Ovary (tissue), 3 donors: Measurements from ENCODE around the gene EIF1AY.

Experiments
- POLR2A ChIP-seq: fragments of 450-650 bp; IDR thresholded peaks from one replicate; pipeline ENCODE4 v1.6.1; 2017; ENCODE audit warnings: antibody characterized with exemption, mild to moderate bottlenecking, moderate library complexity
- TF ChIP-seq, protein P1 (sequence below), 3 donors: fragments of 450-650 bp in 2 of 3; fragments of 200-600 bp in 1 of 3; IDR thresholded peaks; one replicate each; pipeline versions ENCODE4 v1.5.1 to v1.8.0; 2016 to 2022; ENCODE audit warnings: antibody characterized with exemption in 3 of 3, mild to moderate bottlenecking in 1 of 3
- donor health status: DM: no; HTN: no; CAD: no.

DNA sequence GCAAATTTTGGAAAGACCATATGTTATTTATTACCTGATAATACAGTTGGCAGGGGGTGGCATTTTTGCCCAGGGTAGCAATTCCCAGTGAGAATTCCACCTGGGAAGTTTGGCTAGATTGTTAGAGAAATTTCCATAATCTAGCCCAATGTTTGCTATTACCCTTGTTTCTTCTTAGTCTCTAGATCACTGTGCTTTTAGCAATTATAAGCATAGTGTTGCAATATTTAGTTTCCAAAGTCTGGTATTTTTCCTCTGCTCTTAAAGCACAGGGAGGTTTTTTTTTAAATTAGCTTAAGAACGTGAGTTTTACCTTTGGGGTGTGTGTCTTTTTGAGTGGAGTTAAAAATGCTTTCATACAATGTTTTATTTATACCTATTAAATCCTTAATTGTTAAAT, 26.3 kb upstream of the EIF1AY start:
- TF ChIP-seq, protein P1, sequence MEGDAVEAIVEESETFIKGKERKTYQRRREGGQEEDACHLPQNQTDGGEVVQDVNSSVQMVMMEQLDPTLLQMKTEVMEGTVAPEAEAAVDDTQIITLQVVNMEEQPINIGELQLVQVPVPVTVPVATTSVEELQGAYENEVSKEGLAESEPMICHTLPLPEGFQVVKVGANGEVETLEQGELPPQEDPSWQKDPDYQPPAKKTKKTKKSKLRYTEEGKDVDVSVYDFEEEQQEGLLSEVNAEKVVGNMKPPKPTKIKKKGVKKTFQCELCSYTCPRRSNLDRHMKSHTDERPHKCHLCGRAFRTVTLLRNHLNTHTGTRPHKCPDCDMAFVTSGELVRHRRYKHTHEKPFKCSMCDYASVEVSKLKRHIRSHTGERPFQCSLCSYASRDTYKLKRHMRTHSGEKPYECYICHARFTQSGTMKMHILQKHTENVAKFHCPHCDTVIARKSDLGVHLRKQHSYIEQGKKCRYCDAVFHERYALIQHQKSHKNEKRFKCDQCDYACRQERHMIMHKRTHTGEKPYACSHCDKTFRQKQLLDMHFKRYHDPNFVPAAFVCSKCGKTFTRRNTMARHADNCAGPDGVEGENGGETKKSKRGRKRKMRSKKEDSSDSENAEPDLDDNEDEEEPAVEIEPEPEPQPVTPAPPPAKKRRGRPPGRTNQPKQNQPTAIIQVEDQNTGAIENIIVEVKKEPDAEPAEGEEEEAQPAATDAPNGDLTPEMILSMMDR (IDR thresholded peaks at IDR 0.05) = no peak
- TF ChIP-seq POLR2A = no peak
